Endothelial cell (in vitro differentiated cells): ENCODE results near the gene MAP3K5. TPM values are rescaled to one million over a fixed set of nuclear protein-coding genes. Genes with fewer than 3 reads are reported as not detected.

Source experiments
- DNase-seq: peaks from one replicate; pipeline ENCODE4 v3.0.0; 2021; ENCODE audit warnings: low spot score
- H3K27ac Mint-ChIP-seq: one replicate; pipeline ENCODE4 v1.8.0; 2021; ENCODE audit warnings: mixed read lengths, inconsistent platforms; ENCODE audit not compliant: unreplicated experiment
- H3K27me3 Mint-ChIP-seq: one replicate; pipeline ENCODE4 v1.8.0; 2021; ENCODE audit warnings: mild to moderate bottlenecking, moderate library complexity, mixed read lengths, inconsistent platforms; ENCODE audit not compliant: unreplicated experiment
- H3K36me3 Mint-ChIP-seq: one replicate; pipeline ENCODE4 v1.8.0; 2021; ENCODE audit warnings: mild to moderate bottlenecking, low read depth, mixed read lengths, inconsistent platforms; ENCODE audit not compliant: unreplicated experiment
- H3K4me1 Mint-ChIP-seq: one replicate; pipeline ENCODE4 v1.8.0; 2021; ENCODE audit warnings: mild to moderate bottlenecking, mixed read lengths, inconsistent platforms; ENCODE audit not compliant: unreplicated experiment
- H3K4me3 Mint-ChIP-seq: one replicate; pipeline ENCODE4 v1.8.0; 2021; ENCODE audit warnings: mild to moderate bottlenecking, mixed read lengths, inconsistent platforms; ENCODE audit not compliant: unreplicated experiment
- H3K9me3 Mint-ChIP-seq: one replicate; pipeline ENCODE4 v1.8.0; 2021; ENCODE audit warnings: mixed read lengths, inconsistent platforms; ENCODE audit not compliant: unreplicated experiment
- total RNA-seq: library from RNA; stranded (reverse); fragmentation: NEBNext Ultra II Directional; extraction: Animal tissue kit (Norgen Biotek cat#: 25700); gene quantifications from one replicate; pipeline ENCODE4 v1.2.1, GENCODE V29; 2021; ENCODE audit not compliant: unreplicated experiment
- TF ChIP-seq, protein P1 (sequence below): fragments of 200-600 bp; sonication (generic); IDR thresholded peaks from one replicate; pipeline ENCODE4 v1.5.0; 2021; ENCODE audit warnings: antibody characterized with exemption; ENCODE audit not compliant: unreplicated experiment

MAP3K5 gene
- total RNA-seq, 1 donor from 2014 or later = 0.33 TPM

- Mint-ChIP-seq H3K27ac (no peak overlapping the region), H3K4me3 (no peak overlapping the region), H3K4me1 (no peaks in the 10 kb centered on the region), H3K27me3 (peaks cover 2% of the 10 kb centered on the region), H3K9me3 (no peaks in the 10 kb centered on the region), H3K36me3 (no peaks in the 10 kb centered on the region)
- no peak for DNase-seq
- TF ChIP-seq, protein P1, sequence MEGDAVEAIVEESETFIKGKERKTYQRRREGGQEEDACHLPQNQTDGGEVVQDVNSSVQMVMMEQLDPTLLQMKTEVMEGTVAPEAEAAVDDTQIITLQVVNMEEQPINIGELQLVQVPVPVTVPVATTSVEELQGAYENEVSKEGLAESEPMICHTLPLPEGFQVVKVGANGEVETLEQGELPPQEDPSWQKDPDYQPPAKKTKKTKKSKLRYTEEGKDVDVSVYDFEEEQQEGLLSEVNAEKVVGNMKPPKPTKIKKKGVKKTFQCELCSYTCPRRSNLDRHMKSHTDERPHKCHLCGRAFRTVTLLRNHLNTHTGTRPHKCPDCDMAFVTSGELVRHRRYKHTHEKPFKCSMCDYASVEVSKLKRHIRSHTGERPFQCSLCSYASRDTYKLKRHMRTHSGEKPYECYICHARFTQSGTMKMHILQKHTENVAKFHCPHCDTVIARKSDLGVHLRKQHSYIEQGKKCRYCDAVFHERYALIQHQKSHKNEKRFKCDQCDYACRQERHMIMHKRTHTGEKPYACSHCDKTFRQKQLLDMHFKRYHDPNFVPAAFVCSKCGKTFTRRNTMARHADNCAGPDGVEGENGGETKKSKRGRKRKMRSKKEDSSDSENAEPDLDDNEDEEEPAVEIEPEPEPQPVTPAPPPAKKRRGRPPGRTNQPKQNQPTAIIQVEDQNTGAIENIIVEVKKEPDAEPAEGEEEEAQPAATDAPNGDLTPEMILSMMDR = no peak
Observed at GRCh38 chr6:136728976-136729515, 63.2 kb downstream of the MAP3K5 start.

DNA sequence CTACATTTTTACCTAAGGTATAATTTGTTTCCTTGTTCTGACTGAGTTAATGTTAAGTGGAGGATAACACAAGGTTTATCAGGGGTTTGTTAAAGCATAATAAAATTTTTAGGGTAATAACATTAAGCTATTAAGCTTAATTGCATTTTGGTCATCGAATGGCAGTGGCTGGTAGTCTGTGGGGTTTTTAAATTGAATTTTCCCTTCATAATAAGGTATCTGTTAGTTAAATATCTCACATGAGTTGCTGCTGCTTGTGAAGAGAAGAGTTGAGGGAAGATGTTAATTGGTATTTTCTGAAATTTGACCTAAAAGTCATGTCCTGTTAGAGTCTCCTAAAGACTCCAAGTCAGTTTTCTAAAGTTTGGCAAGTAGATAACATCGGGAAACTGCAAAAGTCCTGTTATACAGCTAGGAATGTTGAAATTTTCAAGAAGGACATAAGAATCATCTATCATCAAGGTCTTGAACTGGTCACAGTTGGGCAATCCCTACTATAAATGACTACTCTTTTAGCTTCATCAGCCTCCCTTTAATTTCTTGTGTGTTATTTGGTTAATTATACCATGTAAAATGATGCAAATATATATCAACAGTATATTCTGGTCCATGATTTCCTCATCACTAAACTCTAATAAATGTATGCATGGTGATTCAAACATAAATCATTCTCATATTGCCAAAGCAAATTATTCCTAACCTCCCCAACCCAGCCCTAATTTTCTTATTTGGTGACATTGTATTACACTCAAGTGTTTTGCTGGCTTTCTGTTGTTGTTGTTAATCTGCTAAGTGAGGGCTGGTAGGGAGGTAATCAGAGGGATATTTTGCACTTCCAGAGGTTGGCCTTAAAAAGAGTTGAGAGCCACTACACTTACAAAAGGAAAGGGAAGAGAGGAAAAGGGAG lies 64.0 kb downstream of the MAP3K5 start:
- H3K4me1 Mint-ChIP-seq = no peaks in the 10 kb centered on the region
- no peaks in the 10 kb centered on the region for H3K36me3 Mint-ChIP-seq
- TF ChIP-seq, protein P1 = no peak
- H3K9me3 Mint-ChIP-seq = no peaks in the 10 kb centered on the region
- no peak overlapping the region for H3K4me3 Mint-ChIP-seq
- no peak overlapping the region for H3K27ac Mint-ChIP-seq
- H3K27me3 Mint-ChIP-seq = no peaks in the 10 kb centered on the region
- DNase-seq = no peak

GRCh38 chr6:136726837-136727557 lies 65.3 kb downstream of the MAP3K5 start:
- Mint-ChIP-seq H3K36me3 (no peaks in the 10 kb centered on the region), H3K27ac (no peak overlapping the region), H3K9me3 (no peaks in the 10 kb centered on the region), H3K27me3 (no peaks in the 10 kb centered on the region), H3K4me3 (no peak overlapping the region), H3K4me1 (no peaks in the 10 kb centered on the region)
- TF ChIP-seq, protein P1 = no peak
- no peak for DNase-seq

DNA sequence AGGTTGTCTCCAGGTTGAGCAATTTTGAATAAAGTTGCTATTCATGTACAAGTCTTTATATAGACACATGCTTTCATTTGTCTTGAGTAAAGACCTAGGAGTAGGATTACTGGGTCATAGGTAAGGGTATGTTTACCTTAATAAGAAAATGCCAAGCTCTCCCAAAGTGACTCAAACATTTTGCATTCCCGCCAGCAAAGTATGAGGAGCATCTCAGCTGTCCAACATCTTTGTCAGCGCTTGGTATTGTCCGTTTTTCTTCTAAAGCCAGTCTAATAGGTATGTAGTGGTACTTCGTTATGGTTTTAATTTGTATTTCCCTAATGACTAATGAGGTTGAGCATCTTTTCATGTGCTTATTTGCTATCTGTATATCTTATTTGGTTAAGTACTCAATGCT lies 67.2 kb downstream of the MAP3K5 start:
- no peak for DNase-seq
- Mint-ChIP-seq H3K4me1 (no peaks in the 10 kb centered on the region), H3K36me3 (no peaks in the 10 kb centered on the region), H3K4me3 (no peak overlapping the region), H3K27me3 (no peaks in the 10 kb centered on the region), H3K9me3 (no peaks in the 10 kb centered on the region), H3K27ac (no peak overlapping the region)
- TF ChIP-seq, protein P1 = no peak
